NCI-H524 treated with DMSO at 0.1 percent for 48 hours (cell line): ENCODE data around the gene SPRR2G.
"Not testable (repeated sequence)": the region's sequence is repeated elsewhere in the genome, so short reads cannot be mapped to it uniquely, and the experiment has no call there.

Experiments used
- DNase-seq: peaks from one replicate; lab custom pipeline; 2025; lab: John Stamatoyannopoulos, UW

The SPRR2G gene

DNA sequence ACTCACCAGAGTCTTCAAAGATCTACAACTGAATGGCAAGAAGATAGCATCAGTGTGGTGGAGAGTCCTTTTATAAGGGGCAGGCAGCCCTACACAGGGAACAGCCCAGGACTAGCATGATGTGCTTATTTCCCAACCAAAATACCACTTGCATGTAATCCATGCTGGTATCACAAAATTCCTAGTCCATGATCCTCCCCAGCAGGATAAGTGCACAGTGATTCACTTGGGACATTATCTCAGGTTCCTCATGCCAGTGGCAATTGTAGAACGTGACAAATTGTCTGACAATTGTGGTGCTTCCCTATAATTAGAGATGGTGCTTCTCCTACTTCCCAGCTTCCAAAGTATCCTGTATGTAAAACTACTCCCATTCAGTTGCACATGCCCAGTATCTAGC is at the start of gene SPRR2G:
Gene SPRR2G (minus strand): TSS at position 45 of the 400 bp plus-strand sequence. CDS start 780 bp downstream, outside the sequence.
- no peak for DNase-seq

DNA sequence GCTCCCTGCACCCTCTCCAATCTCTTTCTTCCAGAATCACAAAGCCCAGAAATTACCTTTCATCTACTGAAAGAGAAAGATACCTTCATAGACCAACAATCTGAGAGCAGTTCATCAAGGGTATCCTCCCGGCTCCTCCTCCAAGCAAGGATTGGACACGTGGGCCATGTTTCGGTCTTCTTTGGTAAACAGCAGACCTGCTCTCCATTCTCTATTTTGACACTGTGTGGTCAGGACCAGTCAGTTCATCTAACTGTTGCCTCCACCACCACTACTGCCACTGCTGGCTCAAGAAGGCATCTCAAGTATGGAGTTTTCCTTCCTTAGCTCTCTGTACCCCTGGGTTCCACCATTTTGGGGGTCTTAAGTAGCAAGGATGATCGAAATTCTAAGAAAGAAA is 44.5 kb upstream of the SPRR2G start:
- DNase-seq = no peak

DNA sequence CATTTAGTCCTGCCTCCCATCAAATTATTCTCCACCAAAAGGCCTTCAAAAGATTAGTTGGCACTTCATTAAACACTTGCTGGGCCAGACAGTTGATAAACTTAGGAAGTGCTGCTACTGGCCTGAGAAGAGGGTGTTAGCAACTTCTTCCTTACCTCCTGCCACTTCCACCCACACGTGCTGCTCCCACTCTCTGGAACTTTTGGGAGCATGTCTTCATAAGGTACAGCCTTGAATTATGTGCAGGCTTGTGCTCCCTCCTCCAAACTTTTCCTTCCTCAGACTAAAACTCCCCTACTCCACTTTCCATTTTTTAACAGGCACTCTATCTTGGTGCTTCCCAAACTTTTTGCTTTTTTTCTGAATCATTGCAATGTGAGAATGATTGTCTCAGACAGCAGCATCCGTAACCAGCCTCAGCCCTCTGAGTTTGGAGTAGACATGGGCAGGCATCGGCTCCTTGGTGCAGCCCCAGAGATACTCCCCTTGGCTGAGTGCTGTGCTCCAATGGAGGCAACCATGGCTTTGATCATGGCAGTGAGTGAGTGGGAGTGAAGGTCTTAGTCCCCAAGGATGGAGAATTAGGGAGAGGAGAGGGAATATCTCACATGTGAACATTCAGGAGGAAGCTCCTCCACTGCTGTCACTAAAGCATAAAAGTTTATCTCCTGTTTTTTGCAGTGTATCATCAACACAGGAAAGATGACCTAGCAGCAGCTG is 43.8 kb upstream of the SPRR2G start:
- no peak for DNase-seq

DNA sequence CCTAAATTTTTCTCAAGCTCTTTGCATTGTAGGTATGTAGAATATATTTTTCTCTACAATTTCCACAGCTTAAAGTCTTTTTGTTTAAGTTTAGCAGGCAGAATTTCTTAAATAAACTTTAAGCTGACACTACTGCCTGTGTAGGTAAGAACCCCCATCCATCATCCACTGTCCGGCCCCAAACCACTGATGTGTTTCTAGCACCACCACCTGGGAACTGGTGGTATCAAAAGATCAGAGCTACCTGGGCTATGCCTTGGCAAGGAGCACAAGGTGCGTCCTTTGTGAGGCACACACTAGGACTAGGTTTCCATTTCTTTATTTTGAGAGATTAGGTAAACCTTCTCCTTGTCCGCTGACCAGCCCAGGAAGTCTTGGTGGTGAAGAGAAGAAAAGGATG is 42.0 kb upstream of the SPRR2G start:
- DNase-seq = no peak

DNA sequence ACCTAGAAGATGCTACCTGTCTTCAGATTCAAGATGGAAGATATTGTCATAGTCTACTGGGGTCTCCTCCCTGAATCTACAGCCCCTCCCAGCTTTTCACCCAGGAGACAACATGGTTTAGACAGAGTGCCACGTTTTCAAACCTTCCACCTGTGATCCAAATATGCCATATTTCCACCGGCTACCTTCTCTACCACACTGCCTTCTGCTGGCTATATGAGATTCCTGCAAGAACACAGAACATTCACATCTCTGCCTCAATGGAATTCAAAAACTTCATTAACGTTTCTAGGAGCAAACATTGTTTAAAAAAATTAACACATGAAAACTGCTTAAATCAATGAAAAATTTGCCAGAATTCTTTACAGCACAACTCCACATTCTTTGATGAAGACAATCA is 39.7 kb upstream of the SPRR2G start:
- DNase-seq = no peak

DNA sequence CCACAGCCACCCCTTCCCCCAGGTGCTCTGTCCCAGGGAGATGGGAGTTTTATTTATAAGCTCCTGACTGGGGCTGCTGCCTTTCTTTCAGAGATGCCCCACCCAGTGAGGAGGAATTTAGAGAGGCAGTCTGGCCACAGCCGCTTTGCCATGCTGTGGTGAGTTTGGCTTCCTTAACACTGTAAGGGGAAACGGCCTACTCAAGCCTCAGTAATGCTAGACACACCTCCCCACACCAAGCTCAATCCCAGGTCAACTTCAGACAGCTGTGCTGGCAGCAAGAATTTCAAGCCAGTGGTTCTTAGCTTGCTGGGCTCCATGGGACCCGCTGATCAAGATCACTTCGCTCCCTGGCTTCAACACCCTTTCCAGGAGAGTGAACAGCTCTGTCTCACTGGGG is 37.6 kb upstream of the SPRR2G start:
- DNase-seq = not testable (repeated sequence)

DNA sequence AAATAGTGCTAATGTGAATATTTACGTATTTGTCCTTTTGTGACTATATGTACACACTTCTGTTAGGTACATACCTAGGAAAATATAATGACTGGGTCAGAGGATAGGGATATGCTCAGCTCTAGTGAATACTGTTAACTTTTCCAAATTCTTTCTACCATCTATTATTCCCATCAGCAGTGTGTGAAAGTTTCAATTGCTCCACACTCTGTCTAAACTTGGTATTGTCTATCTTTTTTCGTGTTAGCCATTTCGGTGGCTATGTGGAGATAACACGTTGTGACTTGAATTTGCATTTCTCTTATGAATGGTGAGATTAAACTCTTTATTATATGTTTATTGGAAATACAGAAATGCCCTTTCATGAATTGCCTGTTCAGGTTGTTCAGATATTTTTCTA is 29.9 kb upstream of the SPRR2G start:
- no peak for DNase-seq

DNA sequence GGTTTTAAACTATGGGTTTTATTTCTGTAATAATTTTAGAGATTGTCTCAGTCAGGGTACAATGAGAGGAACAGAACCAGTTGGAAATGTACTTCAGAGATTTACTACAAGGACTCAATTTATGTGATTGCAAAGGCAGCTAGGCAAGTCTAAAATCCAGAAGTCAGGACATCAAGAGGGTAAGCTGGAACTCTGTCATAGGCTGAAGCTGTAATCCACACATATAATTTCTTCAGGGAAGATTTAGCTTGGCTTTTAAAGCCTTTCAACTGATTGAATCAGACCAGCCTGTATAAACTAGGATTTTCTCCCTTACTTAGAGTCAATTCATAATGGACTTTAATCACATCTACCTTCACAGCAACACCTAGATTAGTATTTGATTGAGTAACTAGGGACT is 28.2 kb upstream of the SPRR2G start:
- no peak for DNase-seq

DNA sequence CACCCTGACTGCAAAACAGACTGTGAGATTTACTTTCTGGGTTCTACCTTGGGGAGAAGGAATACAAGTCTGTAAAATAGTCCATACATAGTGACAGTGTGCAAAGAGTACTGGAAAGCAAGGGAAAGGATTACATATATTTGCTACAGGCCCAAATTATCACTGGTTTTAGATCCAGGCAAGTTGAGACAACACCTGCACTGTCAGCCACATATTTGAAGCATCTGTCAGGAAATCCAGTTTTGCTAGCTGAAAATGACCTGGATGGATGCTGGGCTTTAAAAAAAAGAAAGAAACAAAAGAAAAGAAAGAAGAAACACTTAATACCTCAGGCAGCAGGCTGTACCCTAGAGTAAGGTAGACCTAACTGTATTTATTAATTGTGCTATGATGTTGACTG is 23.9 kb upstream of the SPRR2G start:
- no peak for DNase-seq

DNA sequence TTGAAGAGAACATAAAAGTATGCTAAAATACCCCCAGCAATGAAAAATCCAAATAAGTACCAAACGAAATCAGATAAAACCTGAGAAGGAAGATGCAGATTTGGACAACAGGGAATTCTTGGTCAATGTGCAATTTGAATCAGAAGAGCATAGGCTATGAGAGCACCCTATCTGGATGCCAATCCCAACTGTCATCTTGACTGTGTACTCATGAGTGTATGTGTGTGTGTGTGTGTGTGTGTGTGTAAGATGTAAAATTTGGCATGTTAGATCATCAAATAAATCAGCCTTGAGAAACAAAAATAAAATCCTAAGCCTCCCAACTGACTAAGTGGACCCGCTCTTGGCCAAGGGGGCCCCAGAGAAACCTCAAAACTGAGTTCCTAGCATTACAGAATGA is 18.0 kb upstream of the SPRR2G start:
- DNase-seq = no peak

DNA sequence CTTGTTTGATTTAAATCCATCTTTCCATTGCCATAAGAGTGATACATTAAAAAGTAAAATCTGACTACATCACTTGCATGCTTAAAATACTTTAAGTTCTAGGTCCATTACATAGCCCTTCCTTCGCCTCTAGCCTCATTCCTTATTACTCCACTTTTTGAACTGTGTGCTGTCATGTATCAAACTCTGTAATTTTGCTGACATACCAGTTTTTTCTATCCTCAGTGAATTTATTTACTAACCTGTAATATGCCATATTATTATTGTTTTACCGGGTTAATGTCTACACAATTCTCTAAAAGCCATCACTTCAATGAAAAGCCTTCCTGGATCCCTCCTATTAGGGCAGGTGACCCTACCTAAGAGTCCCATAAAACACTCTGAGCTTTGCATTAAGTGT is 4.9 kb upstream of the SPRR2G start:
- DNase-seq = no peak

DNA sequence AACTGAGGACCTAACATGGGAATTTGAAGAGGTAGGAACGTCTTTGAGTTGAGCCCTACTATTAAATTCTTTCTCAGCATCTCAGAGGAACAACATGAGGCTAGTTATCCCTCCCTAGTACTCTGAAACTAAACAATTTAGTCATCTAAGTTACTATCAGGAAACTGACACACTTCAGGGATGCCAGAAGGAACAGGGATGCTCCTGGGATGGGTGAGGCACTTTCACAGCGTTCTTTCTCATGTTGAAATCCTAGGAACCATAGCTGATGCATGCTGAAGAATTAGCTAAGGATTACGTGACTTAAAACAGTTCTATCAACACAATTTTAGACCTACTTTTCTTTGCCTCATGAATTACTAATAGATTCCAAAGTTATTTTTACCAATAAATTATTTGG is 1.8 kb upstream of the SPRR2G start:
- no peak for DNase-seq

DNA sequence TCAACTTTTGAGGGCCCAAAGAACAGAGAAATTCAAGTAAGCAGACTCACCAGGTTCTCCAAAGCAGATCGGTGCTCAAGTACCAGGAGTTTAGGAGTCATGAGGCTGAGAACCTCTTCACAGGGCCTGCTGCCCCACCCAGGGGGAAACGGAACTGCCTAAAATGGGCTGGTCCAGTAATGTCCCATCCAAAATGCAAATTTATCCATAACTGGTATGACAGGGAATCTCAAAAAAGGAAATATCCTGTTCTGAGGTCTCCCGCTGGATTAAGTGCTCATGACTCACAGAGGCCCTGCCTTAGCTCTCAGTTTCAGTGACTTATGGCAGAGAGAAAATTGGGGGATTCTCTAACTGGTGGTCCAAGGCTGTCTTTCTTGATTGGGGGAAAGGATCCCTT is 9.3 kb downstream of the SPRR2G start:
- DNase-seq = no peak

DNA sequence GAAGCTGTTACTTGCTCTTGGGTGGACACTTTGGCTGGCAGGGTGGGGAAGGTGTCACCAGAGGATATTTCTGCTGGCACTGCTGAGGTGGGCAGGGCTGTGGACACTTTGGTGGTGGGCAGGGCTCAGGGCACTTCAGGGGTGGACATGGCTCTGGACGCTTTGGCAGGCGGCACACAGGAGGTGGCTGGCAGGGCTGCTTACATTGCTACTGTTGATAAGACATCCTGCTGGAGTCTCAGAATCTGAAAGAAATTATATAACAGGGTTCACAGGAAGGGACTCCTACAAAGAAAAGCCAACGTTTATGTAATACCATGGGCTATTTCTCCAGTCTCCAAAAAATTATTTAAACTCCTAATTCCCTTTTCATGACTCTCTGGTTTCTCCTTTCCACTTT is 10.2 kb downstream of the SPRR2G start:
- no peak for DNase-seq

DNA sequence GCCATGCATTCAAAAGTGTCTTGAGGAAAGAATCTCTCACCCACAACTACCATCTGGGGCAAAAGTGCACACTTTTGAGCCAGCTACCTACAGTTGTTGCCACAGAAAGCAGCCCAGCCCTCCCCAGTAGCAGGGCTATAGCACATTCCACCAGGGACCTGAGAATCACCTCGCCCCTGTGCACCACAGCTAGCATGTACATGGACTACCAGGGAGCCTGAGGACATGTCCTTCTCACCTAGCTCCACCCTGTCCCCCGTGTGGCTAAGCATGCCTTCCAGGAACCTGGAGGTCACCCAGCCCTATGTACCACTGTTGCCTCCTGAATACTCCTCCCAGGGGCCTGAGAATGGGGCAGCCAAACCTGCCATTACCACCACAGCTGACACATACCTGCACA is 16.9 kb downstream of the SPRR2G start:
- no peak for DNase-seq

DNA sequence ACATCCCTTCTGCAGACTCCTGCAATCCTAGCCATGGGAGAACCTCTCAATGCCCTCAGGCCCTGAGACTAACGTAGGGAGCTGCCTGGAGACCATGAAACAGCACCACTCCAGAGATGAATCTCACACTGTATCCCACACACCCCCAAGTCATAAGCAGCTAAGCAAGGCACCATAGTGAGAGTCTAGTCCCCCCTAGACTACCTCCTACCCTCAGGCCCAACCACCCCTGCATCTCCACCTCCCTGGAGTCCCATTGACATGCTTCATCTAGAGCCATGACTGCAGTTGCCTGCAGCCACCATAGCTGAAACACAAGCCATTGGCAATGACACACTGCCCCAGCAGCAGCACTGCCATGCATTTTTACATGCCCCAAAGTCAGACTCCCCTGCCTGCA is 17.4 kb downstream of the SPRR2G start:
- DNase-seq = no peak

DNA sequence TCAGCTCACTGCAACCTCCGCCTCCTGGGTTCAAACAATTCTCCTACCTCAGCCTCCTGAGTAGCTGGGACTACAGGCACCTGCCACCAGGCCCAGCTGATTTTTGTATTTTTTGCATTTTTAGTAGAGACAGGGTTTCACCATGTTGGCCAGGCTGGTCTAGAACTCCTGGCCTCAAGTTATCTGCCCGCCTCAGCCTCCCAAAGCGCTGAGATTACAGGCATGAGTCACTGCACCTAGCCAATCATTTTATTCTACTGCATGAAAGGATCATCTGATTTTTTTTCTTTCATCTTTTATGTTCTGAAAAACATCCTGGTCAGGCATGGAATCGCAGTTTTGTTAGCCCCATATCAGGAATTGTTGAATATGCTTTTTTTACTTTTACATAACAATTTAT is 22.0 kb downstream of the SPRR2G start:
- not testable (repeated sequence) for DNase-seq

DNA sequence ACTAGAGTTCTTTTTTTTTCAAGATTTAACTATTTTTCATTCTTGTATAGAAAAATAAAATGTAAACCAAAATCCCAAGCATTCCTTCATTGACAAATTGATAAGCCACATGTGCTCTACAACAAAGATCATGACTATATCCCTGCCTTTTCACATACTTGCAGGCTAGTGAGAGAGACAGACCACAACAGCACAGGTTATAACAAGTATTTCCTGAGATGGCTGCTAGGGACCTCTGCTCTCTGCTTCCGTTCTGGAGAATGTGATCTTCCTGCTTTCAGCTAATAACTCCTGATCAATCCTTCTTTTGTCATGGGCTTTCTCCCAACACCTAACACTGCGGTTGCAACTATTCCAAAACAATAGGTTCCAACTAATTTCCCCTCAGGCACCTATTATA is 23.4 kb downstream of the SPRR2G start:
- no peak for DNase-seq

DNA sequence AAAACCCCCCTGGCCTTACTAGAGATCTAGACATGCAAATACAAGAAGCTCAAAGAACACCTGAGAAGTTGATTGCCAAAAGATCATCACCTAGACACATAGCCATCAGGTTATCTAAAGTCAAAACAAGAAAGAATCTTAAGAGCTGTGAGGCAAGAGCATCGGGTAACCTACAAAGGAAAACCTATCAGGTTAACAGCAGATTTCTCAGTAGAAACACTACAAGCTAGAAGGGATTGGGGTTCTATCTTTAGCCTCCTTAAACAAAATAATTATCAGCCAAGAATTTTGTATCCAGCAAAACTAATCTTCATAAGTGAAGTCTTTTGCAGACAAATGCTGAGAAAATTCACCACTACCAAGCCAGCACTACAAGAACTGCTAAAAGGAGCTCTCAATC is 25.2 kb downstream of the SPRR2G start:
- no peak for DNase-seq

DNA sequence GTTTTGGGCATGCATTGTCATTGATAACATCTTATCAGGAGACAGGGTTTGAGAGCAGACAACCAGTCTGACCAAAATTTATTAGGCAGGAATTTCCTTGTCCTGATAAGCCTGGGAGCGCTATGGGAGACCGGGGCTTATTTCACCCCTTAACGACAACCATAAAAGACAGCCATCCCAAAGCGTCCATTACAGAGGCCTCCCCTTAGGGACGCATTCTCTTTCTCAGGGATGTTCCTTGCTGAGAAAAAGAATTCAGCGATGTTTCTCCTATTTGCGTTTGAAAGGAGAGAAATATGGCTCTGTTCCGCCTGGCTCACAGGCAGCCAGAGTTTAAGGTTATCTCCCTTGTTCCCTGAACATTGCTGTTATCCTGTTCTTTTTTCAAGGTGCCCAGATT is 26.9 kb downstream of the SPRR2G start:
- not testable (repeated sequence) for DNase-seq

DNA sequence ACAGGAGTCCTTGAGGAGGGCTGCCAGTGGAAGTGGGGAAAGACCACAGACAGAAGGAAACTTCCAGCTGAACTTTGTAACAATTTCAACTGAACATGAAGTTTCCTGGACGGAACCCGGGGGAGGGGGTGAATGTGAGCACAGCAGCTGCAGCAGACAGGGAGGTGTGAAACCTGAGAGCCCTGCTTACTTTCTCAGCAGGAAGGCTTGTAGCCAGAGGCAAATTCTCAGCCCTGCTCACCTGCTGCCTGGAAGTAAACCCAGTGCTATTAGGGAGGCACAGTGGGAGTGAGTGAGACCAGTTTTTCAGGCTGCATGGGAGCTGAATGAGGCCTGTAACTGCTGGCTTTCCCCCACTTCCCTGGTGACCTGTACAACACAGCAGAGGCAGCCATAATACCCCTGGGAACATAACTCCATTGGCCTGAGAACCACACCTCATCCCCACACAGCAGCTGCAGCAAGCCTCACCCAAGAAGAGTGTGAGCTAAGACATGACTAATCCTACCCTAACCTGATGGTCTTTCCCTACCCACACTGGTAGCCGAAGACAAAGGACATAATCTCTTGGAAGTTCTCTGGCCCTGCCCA is 27.8 kb downstream of the SPRR2G start:
- DNase-seq = no peak

DNA sequence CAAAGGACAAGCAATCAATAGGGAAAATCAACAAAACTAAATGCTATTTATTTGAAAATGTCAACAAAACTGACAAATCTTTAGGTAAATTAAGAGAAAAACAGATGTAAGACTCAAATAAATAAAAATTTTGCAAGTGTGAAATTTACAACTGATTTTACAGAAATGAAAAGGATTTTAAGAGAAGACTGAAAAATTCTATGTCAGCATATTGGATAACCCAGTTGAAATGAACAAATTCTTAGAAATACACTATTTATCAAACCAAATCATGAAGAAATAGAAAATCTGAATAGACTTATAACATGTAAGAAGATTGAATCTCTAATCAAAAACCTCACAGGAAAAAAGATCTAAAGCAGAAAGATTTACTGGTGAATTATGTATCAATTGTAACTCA is 29.7 kb downstream of the SPRR2G start:
- no peak for DNase-seq

DNA sequence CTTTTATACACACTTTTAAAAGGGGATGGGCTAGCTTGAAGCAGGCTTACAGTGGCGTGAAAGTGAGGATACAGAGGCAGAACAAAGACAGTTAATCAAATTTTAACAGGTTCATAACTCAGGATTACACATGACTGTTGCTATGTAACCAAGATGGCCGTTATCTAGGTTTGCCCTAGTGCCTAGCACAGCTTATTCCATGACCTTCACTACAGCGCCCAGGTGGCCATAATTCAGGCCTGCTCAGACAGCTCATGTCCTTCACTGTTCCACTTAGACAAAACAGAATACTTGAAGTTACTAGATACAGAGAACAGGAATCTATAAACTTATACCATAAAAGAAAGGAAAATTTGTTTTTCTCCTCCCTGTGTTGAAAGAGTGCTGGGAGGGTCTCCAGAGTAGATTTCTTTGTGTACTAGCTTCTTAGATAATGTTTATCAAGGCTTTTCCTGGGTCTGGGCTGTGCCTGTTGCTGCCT is 31.2 kb downstream of the SPRR2G start:
- DNase-seq = no peak

DNA sequence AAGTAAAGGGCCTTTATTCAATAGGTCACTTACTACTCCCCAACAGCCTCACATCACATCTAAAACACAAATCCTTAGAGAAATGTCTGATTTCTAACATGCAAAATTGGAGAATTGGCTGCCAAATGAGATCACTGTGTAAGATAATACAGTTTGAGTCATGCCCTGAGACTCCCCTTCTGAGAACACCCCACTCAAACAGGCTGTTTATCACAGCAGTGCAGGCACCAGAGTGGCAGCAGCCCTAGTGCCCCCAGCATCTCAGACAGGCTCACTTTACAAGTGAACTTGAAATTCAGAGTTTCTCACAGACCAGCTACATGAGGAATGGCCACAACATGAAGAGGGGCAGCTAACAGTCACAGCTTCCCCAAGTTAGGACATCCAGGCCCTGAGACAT is 35.4 kb downstream of the SPRR2G start:
- not testable (repeated sequence) for DNase-seq
